ENCODE results near the gene VANGL2. TPM values are rescaled to one million over a fixed set of nuclear protein-coding genes. Genes with fewer than 3 reads are reported as not detected.

The VANGL2 gene
- total RNA-seq, 1 experiment from 2014 or later: 2.0 TPM

DNA sequence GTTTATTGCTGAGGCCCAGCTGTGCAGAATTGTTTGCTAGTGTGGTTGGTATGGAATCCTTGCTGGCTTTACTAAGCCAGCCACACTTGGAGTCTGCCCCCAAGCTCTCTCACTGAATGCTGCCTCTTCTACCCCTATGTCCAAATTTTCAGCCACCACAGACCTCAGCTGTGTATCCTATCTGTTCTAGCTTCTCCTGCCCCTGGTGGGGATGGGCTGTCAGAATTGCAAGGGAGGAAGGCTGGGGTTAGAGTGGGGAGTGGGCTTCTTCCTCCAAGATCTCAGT is 29.1 kb upstream of the VANGL2 start:
- Mint-ChIP-seq H3K36me3 (ENCODE audit: insufficient read depth, unreplicated experiment) (peaks cover 14% of the 10 kb centered on the region), H3K4me3 (ENCODE audit: low read depth, unreplicated experiment) (no peak overlapping the region), H3K27me3 (ENCODE audit: unreplicated experiment) (no peaks in the 10 kb centered on the region), H3K9me3 (ENCODE audit: low read depth, unreplicated experiment) (no peaks in the 10 kb centered on the region), H3K4me1 (ENCODE audit: low read depth, unreplicated experiment) (peaks cover 13% of the 10 kb centered on the region), H3K27ac (ENCODE audit: unreplicated experiment) (no peak overlapping the region)
- no peak for DNase-seq
- no peak for TF ChIP-seq CTCF (IDR thresholded peaks at IDR 0.05; ENCODE audit: unreplicated experiment)
- BruUV-seq (replicated peaks): no TSS peak
- intact Hi-C loops (cut with micrococcal nuclease; ENCODE audit: unreplicated experiment): loop anchor here (10.0 kb wide), 1 partner anchor 426 kb away; the partner anchor contains the start of gene IGSF9
- CTCF ChIA-PET: no interaction called here

DNA sequence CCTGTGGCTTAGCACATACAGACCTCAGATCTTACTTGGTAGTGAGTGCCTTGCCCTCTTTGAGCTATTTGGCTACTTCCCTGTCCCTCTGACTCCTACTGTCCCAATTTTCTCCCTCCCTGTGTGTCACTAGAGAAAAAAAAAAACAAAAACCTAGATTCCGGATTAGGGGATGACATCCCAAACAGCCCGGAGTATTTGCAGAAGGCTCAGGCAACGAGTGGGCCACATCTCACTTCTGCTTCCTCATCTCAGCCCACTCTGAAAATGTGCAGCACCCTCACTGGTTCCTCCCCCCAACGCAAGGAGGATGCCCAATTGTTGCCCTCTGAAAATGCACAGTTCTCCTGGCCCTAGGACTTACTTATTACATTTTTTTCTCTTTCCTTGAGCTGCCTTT is 28.6 kb upstream of the VANGL2 start:
- no peak for DNase-seq
- no peaks in the 10 kb centered on the region for H3K27me3 Mint-ChIP-seq (ENCODE audit: unreplicated experiment)
- TF ChIP-seq CTCF (IDR thresholded peaks at IDR 0.05; ENCODE audit: unreplicated experiment): no peak
- no TSS peak for BruUV-seq (replicated peaks)
- no peak overlapping the region for H3K4me3 Mint-ChIP-seq (ENCODE audit: low read depth, unreplicated experiment)
- CTCF ChIA-PET: no interaction called here
- peaks cover 17% of the 10 kb centered on the region for H3K4me1 Mint-ChIP-seq (ENCODE audit: low read depth, unreplicated experiment)
- peaks cover 14% of the 10 kb centered on the region for H3K36me3 Mint-ChIP-seq (ENCODE audit: insufficient read depth, unreplicated experiment)
- H3K9me3 Mint-ChIP-seq (ENCODE audit: low read depth, unreplicated experiment): no peaks in the 10 kb centered on the region
- intact Hi-C loops (cut with micrococcal nuclease; ENCODE audit: unreplicated experiment): loop anchor here (10.0 kb wide), 1 partner anchor 427 kb away; the partner anchor contains the start of gene IGSF9
- H3K27ac Mint-ChIP-seq (ENCODE audit: unreplicated experiment): no peak overlapping the region

DNA sequence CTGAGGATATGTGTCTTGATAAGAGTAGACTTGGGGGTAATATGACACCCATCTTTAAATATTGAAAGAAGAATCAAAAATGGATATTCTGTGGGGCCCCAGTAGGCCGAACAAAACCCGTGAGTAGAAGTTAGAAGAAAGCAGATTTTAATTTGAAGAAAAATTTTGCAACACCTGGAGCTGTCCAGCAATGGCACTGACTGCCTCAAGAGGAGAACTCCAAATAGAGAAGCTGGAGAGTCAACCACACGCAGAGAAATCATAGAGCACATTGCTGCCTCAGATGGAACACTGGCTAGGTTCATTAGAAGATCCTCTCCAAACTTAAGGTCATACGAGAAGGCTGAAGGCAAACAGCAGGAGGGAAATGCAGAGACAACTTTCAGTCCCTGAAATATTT is 26.7 kb upstream of the VANGL2 start:
- BruUV-seq (replicated peaks): no TSS peak
- H3K27ac Mint-ChIP-seq (ENCODE audit: unreplicated experiment): no peak overlapping the region
- no peak for DNase-seq
- no peaks in the 10 kb centered on the region for H3K9me3 Mint-ChIP-seq (ENCODE audit: low read depth, unreplicated experiment)
- intact Hi-C loops (cut with micrococcal nuclease; ENCODE audit: unreplicated experiment): loop anchor here (10.0 kb wide), 1 partner anchor 429 kb away; the partner anchor contains the start of gene IGSF9
- CTCF ChIA-PET: no interaction called here
- H3K4me3 Mint-ChIP-seq (ENCODE audit: low read depth, unreplicated experiment): no peak overlapping the region
- peaks cover 17% of the 10 kb centered on the region for H3K4me1 Mint-ChIP-seq (ENCODE audit: low read depth, unreplicated experiment)
- peaks cover 14% of the 10 kb centered on the region for H3K36me3 Mint-ChIP-seq (ENCODE audit: insufficient read depth, unreplicated experiment)
- TF ChIP-seq CTCF (IDR thresholded peaks at IDR 0.05; ENCODE audit: unreplicated experiment): no peak
- H3K27me3 Mint-ChIP-seq (ENCODE audit: unreplicated experiment): peaks cover 6% of the 10 kb centered on the region

DNA sequence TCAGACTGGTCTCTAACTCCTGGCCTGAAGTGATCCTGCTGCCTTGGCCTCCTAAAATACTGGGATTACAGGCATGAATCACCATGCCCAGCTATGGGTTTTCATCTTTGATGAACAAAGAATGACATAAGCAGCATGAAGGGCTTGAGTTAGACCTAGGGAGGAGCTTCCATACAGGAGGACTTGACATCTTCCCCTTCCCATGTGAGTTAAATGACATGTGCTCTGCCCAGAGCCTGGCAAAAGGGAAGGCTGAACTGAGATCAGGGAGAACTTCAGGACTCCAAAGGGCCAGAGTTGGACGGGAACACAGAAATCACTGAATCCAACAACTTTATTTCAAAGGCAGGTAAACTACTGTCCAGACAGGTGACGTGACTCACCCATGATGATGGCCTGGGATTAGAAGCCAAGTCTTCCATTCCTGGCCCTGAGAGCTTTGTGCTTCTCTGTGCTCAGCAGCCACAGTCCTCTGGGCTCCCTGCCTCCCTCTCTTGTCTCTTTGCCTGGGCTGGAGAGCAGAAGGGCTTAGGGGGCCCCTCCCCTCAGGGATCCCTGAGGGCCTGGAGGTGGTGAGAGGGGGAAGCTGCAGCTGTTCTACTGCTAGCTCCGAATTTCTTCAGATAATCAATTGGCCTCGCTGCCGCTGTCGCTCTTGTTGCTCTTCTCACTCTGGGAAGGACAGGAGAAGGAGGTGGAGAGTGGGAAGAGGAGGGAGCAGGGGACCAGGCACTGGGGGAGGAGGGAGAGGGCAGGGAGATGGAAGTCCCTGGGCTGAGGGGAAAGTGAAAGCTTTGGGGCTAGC is 25.9 kb upstream of the VANGL2 start:
- DNase-seq: no peak
- intact Hi-C loops (cut with micrococcal nuclease; ENCODE audit: unreplicated experiment): loop anchor here (5.0 to 10.0 kb wide), 2 partner anchors 82 to 430 kb away; partner anchors contain the start of gene IGSF9
- BruUV-seq (replicated peaks): no TSS peak
- H3K27ac Mint-ChIP-seq (ENCODE audit: unreplicated experiment): no peak overlapping the region
- H3K4me1 Mint-ChIP-seq (ENCODE audit: low read depth, unreplicated experiment): peaks cover 17% of the 10 kb centered on the region
- peaks cover 14% of the 10 kb centered on the region for H3K27me3 Mint-ChIP-seq (ENCODE audit: unreplicated experiment)
- no peak for TF ChIP-seq CTCF (IDR thresholded peaks at IDR 0.05; ENCODE audit: unreplicated experiment)
- CTCF ChIA-PET: interaction anchor here (0.5 to 1.1 kb wide), 4 partner anchors 20 to 429 kb away, joined by 3 read pairs; partner anchors contain the start of gene IGSF9
- no peak overlapping the region for H3K4me3 Mint-ChIP-seq (ENCODE audit: low read depth, unreplicated experiment)
- no peaks in the 10 kb centered on the region for H3K9me3 Mint-ChIP-seq (ENCODE audit: low read depth, unreplicated experiment)
- peaks cover 14% of the 10 kb centered on the region for H3K36me3 Mint-ChIP-seq (ENCODE audit: insufficient read depth, unreplicated experiment)
